Measurements from ENCODE around the gene USP43. TPM values are rescaled to one million over a fixed set of nuclear protein-coding genes. Genes with fewer than 3 reads are reported as not detected.

USP43 gene
- total RNA-seq, 4 donors from 2014 or later, result 14.9 to 26.9 (median 20.0) TPM

- Histone ChIP-seq H3K36me3 (no peaks in the 10 kb centered on the region), H3K4me3 (no peak overlapping the region), H3K4me1 (no peaks in the 10 kb centered on the region), H3K27ac (no peak overlapping the region), H3K9me3 (no peaks in the 10 kb centered on the region), H3K27me3 (no peaks in the 10 kb centered on the region)
- TF ChIP-seq POLR2AphosphoS5 (IDR thresholded peaks at IDR 0.05), result no peak
- no peak for TF ChIP-seq POLR2A (IDR thresholded peaks at IDR 0.05)
- no peak for TF ChIP-seq EP300 (IDR thresholded peaks at IDR 0.05; ENCODE audit: low read depth)
- TF ChIP-seq CTCF (IDR thresholded peaks at IDR 0.05), result no peak
- WGBS, 2 donors (ENCODE audit: low coverage in 1 of 2), result 94 to 100% methylated on average over 1 of the region's 1 CpG
- in situ Hi-C loops (cut with MboI; ENCODE audit: low pct_ligation_motif_present in 1 of 4, low pct_unique_long_range_greater_than_20kb in 1 of 4, low sequenced_read_pairs in 3 of 4) (no loop called here), intact Hi-C loops (cut with DNase I; ENCODE audit: low total_unique reads) (no loop called here)
- DNase-seq, result no peak
These were observed 60.4 kb downstream of the USP43 start for GRCh38 chr17:9705745-9706144.

GRCh38 chr17:9707948-9708347 lies 62.6 kb downstream of the USP43 start:
- no peak for DNase-seq
- in situ Hi-C loops (cut with MboI; ENCODE audit: low pct_ligation_motif_present in 1 of 4, low pct_unique_long_range_greater_than_20kb in 1 of 4, low sequenced_read_pairs in 3 of 4) (no loop called here), intact Hi-C loops (cut with DNase I; ENCODE audit: low total_unique reads) (no loop called here)
- no peak overlapping the region for H3K27ac ChIP-seq
- TF ChIP-seq CTCF (IDR thresholded peaks at IDR 0.05), result no peak
- no peak for TF ChIP-seq POLR2AphosphoS5 (IDR thresholded peaks at IDR 0.05)
- no peak for TF ChIP-seq POLR2A (IDR thresholded peaks at IDR 0.05)
- TF ChIP-seq EP300 (IDR thresholded peaks at IDR 0.05; ENCODE audit: low read depth), result no peak
- no peak overlapping the region for H3K4me3 ChIP-seq
- H3K36me3 ChIP-seq, result no peaks in the 10 kb centered on the region
- H3K4me1 ChIP-seq, result no peaks in the 10 kb centered on the region
- H3K9me3 ChIP-seq, result no peaks in the 10 kb centered on the region
- H3K27me3 ChIP-seq, result no peaks in the 10 kb centered on the region
- 88 to 90% methylated on average over 3 to 4 of the region's 4 CpGs for WGBS, 2 donors (ENCODE audit: low coverage in 1 of 2)

- in situ Hi-C loops (cut with MboI; ENCODE audit: low pct_ligation_motif_present in 1 of 4, low pct_unique_long_range_greater_than_20kb in 1 of 4, low sequenced_read_pairs in 3 of 4) (no loop called here), intact Hi-C loops (cut with DNase I; ENCODE audit: low total_unique reads) (no loop called here)
- Histone ChIP-seq H3K27me3 (no peaks in the 10 kb centered on the region), H3K4me3 (no peak overlapping the region), H3K36me3 (no peaks in the 10 kb centered on the region), H3K4me1 (no peaks in the 10 kb centered on the region), H3K27ac (no peak overlapping the region), H3K9me3 (no peaks in the 10 kb centered on the region)
- DNase-seq, result no peak
- WGBS, 2 donors (ENCODE audit: low coverage in 1 of 2), result 80 to 84% methylated on average over 5 to 6 of the region's 6 CpGs
- TF ChIP-seq CTCF (IDR thresholded peaks at IDR 0.05) (no peak), POLR2AphosphoS5 (IDR thresholded peaks at IDR 0.05) (no peak), POLR2A (IDR thresholded peaks at IDR 0.05) (no peak), EP300 (IDR thresholded peaks at IDR 0.05; ENCODE audit: low read depth) (no peak)
These were observed 69.5 kb downstream of the USP43 start for GRCh38 chr17:9714801-9715200.

GRCh38 chr17:9715503-9716016 lies 70.2 kb downstream of the USP43 start:
- no peak overlapping the region for H3K4me3 ChIP-seq
- no peak for DNase-seq
- no peaks in the 10 kb centered on the region for H3K9me3 ChIP-seq
- H3K36me3 ChIP-seq, result no peaks in the 10 kb centered on the region
- H3K27me3 ChIP-seq, result no peaks in the 10 kb centered on the region
- no peak overlapping the region for H3K27ac ChIP-seq
- WGBS, 2 donors (ENCODE audit: low coverage in 1 of 2), result 80 to 100% methylated on average over 1 of the region's 1 CpG
- intact Hi-C loops (cut with DNase I; ENCODE audit: low total_unique reads), result no loop called here
- no peaks in the 10 kb centered on the region for H3K4me1 ChIP-seq
- TF ChIP-seq CTCF (IDR thresholded peaks at IDR 0.05), result no peak
- TF ChIP-seq POLR2AphosphoS5 (IDR thresholded peaks at IDR 0.05), result no peak
- no peak for TF ChIP-seq EP300 (IDR thresholded peaks at IDR 0.05; ENCODE audit: low read depth)
- TF ChIP-seq POLR2A (IDR thresholded peaks at IDR 0.05), result no peak
- in situ Hi-C loops (cut with MboI; ENCODE audit: low pct_ligation_motif_present in 1 of 4, low pct_unique_long_range_greater_than_20kb in 1 of 4, low sequenced_read_pairs in 3 of 4), result no loop called here

Data from transverse colon (tissue), 4 donors.